H1 (cell line): ENCODE measurements around the gene PGP. TPM values are rescaled to one million over a fixed set of nuclear protein-coding genes. Genes with fewer than 3 reads are reported as not detected.
A peak's percentile ranks its signal among the peaks of the same experiment; 100 is the strongest.

Source experiments
- CTCF ChIA-PET: fragments of 300-600 bp; sonication (Branson Sonifier 250); formaldehyde crosslinking; loops from one replicate; lab custom pipeline; 2021; ENCODE audit not compliant: partially characterized antibody; lab: Charles Lee
- POLR2A ChIA-PET: fragments of 300-600 bp; sonication (Branson Sonifier 250); formaldehyde crosslinking; loops from one replicate; lab custom pipeline; 2021; ENCODE audit warnings: inconsistent platforms; ENCODE audit not compliant: partially characterized antibody; lab: Charles Lee
- DNase-seq, 2 experiments: peaks; one replicate each; pipeline versions ENCODE4 v3.0.0 to v3.0.0-alpha.2; 2010 to 2022; ENCODE audit warnings: low spot score in 2 of 2, low read depth in 1 of 2, mixed read lengths in 1 of 2
- FAIRE-seq: peaks from 2 replicates; lab custom pipeline; 2011; peaks lifted over from hg19 to GRCh38; lab: Jason Lieb, UNC
- H2AFZ ChIP-seq: 2 replicates; pipeline ENCODE4 v1.8.1; 2012; ENCODE audit warnings: low read length, inconsistent platforms
- H2AK5ac ChIP-seq: 2 replicates; pipeline ENCODE4 v1.6.1; 2013; ENCODE audit warnings: low read depth, low read length
- H2BK120ac ChIP-seq: replicated peaks from 2 replicates; pipeline ENCODE3; 2013; ENCODE audit warnings: low read depth, low read length, inconsistent platforms
- H2BK12ac ChIP-seq: 2 replicates; pipeline ENCODE4 v1.6.1; 2013; ENCODE audit warnings: low read depth, low read length
- H2BK15ac ChIP-seq: 2 replicates; pipeline ENCODE4 v1.6.1; 2013; ENCODE audit warnings: low read length
- H2BK20ac ChIP-seq: 2 replicates; pipeline ENCODE4 v1.6.1; 2013; ENCODE audit warnings: low read length
- H2BK5ac ChIP-seq: 2 replicates; pipeline ENCODE4 v1.6.1; 2013; ENCODE audit warnings: low read depth, low read length
- H3K14ac ChIP-seq: 2 replicates; pipeline ENCODE4 v1.6.1; 2013; ENCODE audit warnings: inconsistent platforms; ENCODE audit not compliant: insufficient read length
- H3K18ac ChIP-seq: 2 replicates; pipeline ENCODE4 v1.6.1; 2013; ENCODE audit warnings: low read length; ENCODE audit errors: extremely low read depth
- H3K23ac ChIP-seq: 2 replicates; pipeline ENCODE4 v1.6.1; 2013; ENCODE audit warnings: inconsistent platforms; ENCODE audit not compliant: insufficient read length
- H3K23me2 ChIP-seq: 2 replicates; pipeline ENCODE4 v1.6.1; 2013; ENCODE audit warnings: low read depth, low read length
- H3K27ac ChIP-seq: 2 replicates; pipeline ENCODE4 v1.6.1; 2011; ENCODE audit warnings: low read depth, low read length, inconsistent platforms
- H3K27me3 ChIP-seq, 4 experiments: replicated peaks in 1 of 4; 1 replicate in 1 of 4; 2 replicates in 3 of 4; pipeline versions ENCODE4 v1.6.1 to v1.8.1; 2011 to 2013; ENCODE audit warnings: low read length in 3 of 4, mild to moderate bottlenecking in 3 of 4, inconsistent platforms in 2 of 4, mixed read lengths in 2 of 4, moderate library complexity in 1 of 4; ENCODE audit not compliant: control insufficient read depth in 3 of 4, insufficient read depth in 3 of 4; ENCODE audit errors: extremely low read depth in 1 of 4
- H3K36me3 ChIP-seq, 4 experiments: 2 replicates each; pipeline versions ENCODE4 v1.6.1 to v1.8.1; 2011 to 2013; ENCODE audit warnings: mild to moderate bottlenecking in 4 of 4, low read length in 3 of 4, moderate library complexity in 2 of 4, control low read depth in 1 of 4, inconsistent platforms in 1 of 4; ENCODE audit not compliant: insufficient read depth in 4 of 4, control insufficient read depth in 2 of 4
- H3K4ac ChIP-seq: replicated peaks from 2 replicates; pipeline ENCODE3; 2013; ENCODE audit warnings: low read length, low read depth, mixed read lengths, inconsistent platforms; ENCODE audit not compliant: insufficient read length
- H3K4me1 ChIP-seq, 4 experiments: replicated peaks in 1 of 4; 1 replicate in 1 of 4; 2 replicates in 3 of 4; pipeline versions ENCODE4 v1.6.1 to v1.8.1; 2011 to 2013; ENCODE audit warnings: low read length in 3 of 4, inconsistent platforms in 2 of 4, mixed read lengths in 1 of 4; ENCODE audit not compliant: insufficient read depth in 4 of 4, control insufficient read depth in 3 of 4
- H3K4me2 ChIP-seq, 2 experiments: 2 replicates each; pipeline versions ENCODE4 v1.6.1 to v1.8.1; 2011 to 2013; ENCODE audit warnings: low read depth in 2 of 2, low read length in 2 of 2, control low read depth in 1 of 2, inconsistent platforms in 1 of 2, mild to moderate bottlenecking in 1 of 2; ENCODE audit not compliant: insufficient read depth in 1 of 2
- H3K4me3 ChIP-seq, 4 experiments: fragments of 200-600, 300-600 bp in 1 of 4; sonication (generic), shearing (Covaris generic), sonication (Bioruptor Twin) in 1 of 4; 2 replicates each; pipeline versions ENCODE4 v1.5.1 to v1.8.1; 2011 to 2016; ENCODE audit warnings: low read length in 4 of 4, low read depth in 3 of 4, control low read depth in 2 of 4, inconsistent platforms in 2 of 4, mild to moderate bottlenecking in 2 of 4, mixed read lengths in 1 of 4, moderate library complexity in 1 of 4; ENCODE audit not compliant: insufficient read depth in 2 of 4; ENCODE audit errors: extremely low read depth in 1 of 4
- H3K56ac ChIP-seq: replicated peaks from 2 replicates; pipeline ENCODE3; 2013; ENCODE audit warnings: low read depth, mild to moderate bottlenecking, mixed read lengths, low read length, inconsistent platforms; ENCODE audit not compliant: insufficient read length
- H3K79me1 ChIP-seq: 2 replicates; pipeline ENCODE4 v1.6.1; 2013; ENCODE audit warnings: low read depth, low read length, control low read depth
- H3K79me2 ChIP-seq, 2 experiments: 2 replicates each; pipeline versions ENCODE4 v1.6.1 to v1.8.1; 2012 to 2013; ENCODE audit warnings: low read length in 2 of 2, mild to moderate bottlenecking in 2 of 2, inconsistent platforms in 1 of 2; ENCODE audit not compliant: insufficient read depth in 2 of 2, control insufficient read depth in 1 of 2
- H3K9ac ChIP-seq, 4 experiments: replicated peaks in 1 of 4; 1 replicate in 1 of 4; 2 replicates in 3 of 4; pipeline versions ENCODE4 v1.6.1 to v1.8.1; 2011 to 2013; ENCODE audit warnings: low read depth in 3 of 4, low read length in 3 of 4, control low read depth in 2 of 4, mild to moderate bottlenecking in 2 of 4, moderate library complexity in 2 of 4, inconsistent platforms in 1 of 4; ENCODE audit errors: extremely low read depth in 1 of 4
- H3K9me3 ChIP-seq, 2 experiments: 2 replicates each; pipeline versions ENCODE4 v1.6.1 to v1.8.1; 2012 to 2013; ENCODE audit warnings: mild to moderate bottlenecking in 2 of 2, moderate library complexity in 2 of 2, control low read depth in 1 of 2, inconsistent platforms in 1 of 2, low read depth in 1 of 2, low read length in 1 of 2, mixed read lengths in 1 of 2; ENCODE audit not compliant: insufficient read depth in 2 of 2
- H4K20me1 ChIP-seq, 2 experiments: replicated peaks in 1 of 2; 2 replicates each; pipeline versions ENCODE3 to v1.8.1; 2011 to 2013; ENCODE audit warnings: inconsistent platforms in 2 of 2, low read length in 2 of 2, mild to moderate bottlenecking in 1 of 2; ENCODE audit not compliant: insufficient read depth in 2 of 2, control insufficient read depth in 1 of 2
- H4K5ac ChIP-seq: 2 replicates; pipeline ENCODE4 v1.6.1; 2013; ENCODE audit warnings: low read length, low read depth, mixed read lengths, inconsistent platforms; ENCODE audit not compliant: insufficient read length
- H4K8ac ChIP-seq: 2 replicates; pipeline ENCODE4 v1.8.0; 2013; ENCODE audit warnings: mild to moderate bottlenecking, moderate library complexity, low read length, inconsistent platforms; ENCODE audit not compliant: insufficient read depth; ENCODE audit errors: extremely low read depth
- H4K91ac ChIP-seq: replicated peaks from 2 replicates; pipeline ENCODE3; 2013; ENCODE audit warnings: low read length, mixed read lengths, inconsistent platforms; ENCODE audit not compliant: insufficient read length
- JUN ChIP-seq: IDR thresholded peaks from 2 replicates; pipeline ENCODE4 v1.6.1; 2011; ENCODE audit warnings: low read depth, mild to moderate bottlenecking, improper control_type of control experiment, low read length
- KDM1A ChIP-seq: fragments of 200-600, 300-600 bp; sonication (generic); IDR thresholded peaks from 2 replicates; pipeline ENCODE4 v1.7.1; 2016; ENCODE audit warnings: mild to moderate bottlenecking, low read length, borderline replicate concordance
- KDM4A ChIP-seq: IDR thresholded peaks from one replicate; pipeline ENCODE4 v1.7.1; 2012; ENCODE audit warnings: low read depth, mild to moderate bottlenecking, moderate library complexity, low read length, inconsistent platforms; ENCODE audit not compliant: severe bottlenecking
- RAD21 ChIP-seq, 2 experiments: IDR thresholded peaks in 1 of 2; conservative IDR thresholded peaks in 1 of 2; 2 replicates each; pipeline ENCODE4 v1.6.1; 2011; ENCODE audit warnings: low read depth in 2 of 2, low read length in 2 of 2, improper control_type of control experiment in 1 of 2, inconsistent platforms in 1 of 2, mild to moderate bottlenecking in 1 of 2, moderate library complexity in 1 of 2
- RNF2 ChIP-seq: fragments of 200-900, 300-1000 bp; sonication (generic); IDR thresholded peaks from 2 replicates; pipeline ENCODE4 v1.7.1; 2016; ENCODE audit warnings: borderline replicate concordance, low read depth, mild to moderate bottlenecking, antibody characterized with exemption, low read length; ENCODE audit not compliant: poor library complexity, severe bottlenecking; ENCODE audit errors: missing control alignments
- TCF12 ChIP-seq: IDR thresholded peaks from 2 replicates; pipeline ENCODE4 v1.6.1; 2011; ENCODE audit warnings: low read depth, mild to moderate bottlenecking, low read length
- WGBS, 2 experiments: shearing (Covaris generic) in 1 of 2; methylation state at CpG; one replicate each; pipeline versions ENCODE4 v1.1.6 to v1.1.7; 2013 to 2015; ENCODE audit warnings: low lambda C conversion rate in 2 of 2, mixed read lengths in 2 of 2, inconsistent platforms in 1 of 2, low coverage in 1 of 2, missing lambda C conversion rate in 1 of 2; ENCODE audit not compliant: insufficient replicate concordance in 2 of 2, insufficient coverage in 1 of 2, insufficient read length in 1 of 2; ENCODE audit errors: extremely low coverage in 1 of 2, missing lambda C conversion rate in 1 of 2; 5-methylcytosine and 5-hydroxymethylcytosine counted together
- polyA plus RNA-seq, 7 experiments: library from polyadenylated mRNA; depleted of rRNA in 3 of 7; stranded (reverse) in 5 of 7; unstranded in 2 of 7; fragments of >200 nt in 5 of 7; fragments of 200-250 nt in 2 of 7; gene quantifications; 1 replicate in 5 of 7; 2 replicates in 1 of 7; 4 replicates in 1 of 7; pipeline versions ENCODE4 v1.2.1 to v1.2.3, GENCODE V29; 2011 to 2013; ENCODE audit warnings: missing spikeins in 2 of 7, mixed read lengths in 2 of 7
- total RNA-seq: library from RNA; stranded (reverse); fragmentation: NEBNext Ultra II Directional; extraction: Animal tissue kit (Norgen Biotek cat#: 25700); gene quantifications from 2 replicates; pipeline ENCODE4 v1.2.1, GENCODE V29; 2021
- TF ChIP-seq, protein P1 (sequence below), 3 experiments: IDR thresholded peaks; 1 replicate in 2 of 3; 2 replicates in 1 of 3; pipeline versions ENCODE4 v1.5.1 to v1.6.1; 2011; ENCODE audit warnings: low read length in 3 of 3, mild to moderate bottlenecking in 3 of 3, inconsistent platforms in 2 of 3, low read depth in 1 of 3, moderate library complexity in 1 of 3; ENCODE audit not compliant: insufficient read depth in 1 of 3; ENCODE audit errors: control extremely low read depth in 1 of 3
- TF ChIP-seq, protein P2 (sequence below): IDR thresholded peaks from 2 replicates; pipeline ENCODE4 v1.6.1; 2012; ENCODE audit warnings: inconsistent platforms

Gene PGP
- total and polyA plus RNA-seq, 2 of the 8 experiments (the other 6 are each of a cell fraction or from before 2014, with no cell fraction given): 30.9 to 55.9 TPM

- WGBS, 2 experiments: 26% methylated on average over 9 of the region's 10 CpGs; no CpG with 5 or more reads in 1 of the 2 experiments
- no peak overlapping the region for H2BK20ac ChIP-seq
- H4K91ac ChIP-seq: no peak overlapping the region
- H3K27me3 ChIP-seq: peaks cover 4 to 32% (median 24%) of the 10 kb centered on the region in 4 experiments
- no peak overlapping the region for H3K14ac ChIP-seq
- peak overlapping the region; percentile 39 to 74 (median 48); a peak in 7 of 8 replicates for H3K4me3 ChIP-seq
- H2BK15ac ChIP-seq: no peak overlapping the region
- no peak overlapping the region for H3K23ac ChIP-seq
- H3K4ac ChIP-seq: no peak overlapping the region
- no peak overlapping the region for H3K56ac ChIP-seq
- H3K4me2 ChIP-seq: peak overlapping the region; percentile 52 to 97
- no peak overlapping the region for H2AFZ ChIP-seq
- H2BK5ac ChIP-seq: no peak overlapping the region
- H3K79me2 ChIP-seq: no peaks in the 10 kb centered on the region
- no peaks in the 10 kb centered on the region for H3K36me3 ChIP-seq
- no peak overlapping the region; the same call in 1 of the 2 replicates for H3K27ac ChIP-seq
- H2BK12ac ChIP-seq: no peak overlapping the region
- peaks cover 4 to 14% of the 10 kb centered on the region in 2 experiments for H4K20me1 ChIP-seq
- DNase-seq (peak in 1 of 2 experiments; percentile 80), FAIRE-seq (peak; percentile 97)
- peaks cover 8% of the 10 kb centered on the region; the same call in 1 of the 2 replicates for H3K23me2 ChIP-seq
- H3K9me3 ChIP-seq: no peaks in the 10 kb centered on the region
- POLR2A ChIA-PET: interaction anchor here (0.7 to 6.9 kb wide), 21 partner anchors 8 to 306 kb away, joined by 3 to 63 read pairs (median 4); partner anchors contain the start of genes BRICD5, DNASE1L2, ECI1 and MLST8
- H2BK120ac ChIP-seq: no peak overlapping the region
- H3K18ac ChIP-seq: no peak overlapping the region
- no peak overlapping the region for H4K8ac ChIP-seq
- peaks cover 0 to 10% (median 3%) of the 10 kb centered on the region in 4 experiments; a peak in 4 of 7 replicates for H3K4me1 ChIP-seq
- no peak overlapping the region for H3K9ac ChIP-seq
- CTCF ChIA-PET: interaction anchor here (0.6 to 3.2 kb wide), 39 partner anchors 9 to 455 kb away, joined by 3 to 26 read pairs (median 4); partner anchors contain the start of genes BRICD5, DNASE1L2, E4F1 and ECI1
- no peaks in the 10 kb centered on the region for H3K79me1 ChIP-seq
- no peak overlapping the region for H2AK5ac ChIP-seq
- H4K5ac ChIP-seq: no peak overlapping the region
- no peak for TF ChIP-seq JUN
- TF ChIP-seq, protein P1, sequence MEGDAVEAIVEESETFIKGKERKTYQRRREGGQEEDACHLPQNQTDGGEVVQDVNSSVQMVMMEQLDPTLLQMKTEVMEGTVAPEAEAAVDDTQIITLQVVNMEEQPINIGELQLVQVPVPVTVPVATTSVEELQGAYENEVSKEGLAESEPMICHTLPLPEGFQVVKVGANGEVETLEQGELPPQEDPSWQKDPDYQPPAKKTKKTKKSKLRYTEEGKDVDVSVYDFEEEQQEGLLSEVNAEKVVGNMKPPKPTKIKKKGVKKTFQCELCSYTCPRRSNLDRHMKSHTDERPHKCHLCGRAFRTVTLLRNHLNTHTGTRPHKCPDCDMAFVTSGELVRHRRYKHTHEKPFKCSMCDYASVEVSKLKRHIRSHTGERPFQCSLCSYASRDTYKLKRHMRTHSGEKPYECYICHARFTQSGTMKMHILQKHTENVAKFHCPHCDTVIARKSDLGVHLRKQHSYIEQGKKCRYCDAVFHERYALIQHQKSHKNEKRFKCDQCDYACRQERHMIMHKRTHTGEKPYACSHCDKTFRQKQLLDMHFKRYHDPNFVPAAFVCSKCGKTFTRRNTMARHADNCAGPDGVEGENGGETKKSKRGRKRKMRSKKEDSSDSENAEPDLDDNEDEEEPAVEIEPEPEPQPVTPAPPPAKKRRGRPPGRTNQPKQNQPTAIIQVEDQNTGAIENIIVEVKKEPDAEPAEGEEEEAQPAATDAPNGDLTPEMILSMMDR (IDR thresholded peaks at IDR 0.05; ENCODE audit: control extremely low read depth in 1 of 3, insufficient read depth in 1 of 3, low read depth in 1 of 3, low read length in 3 of 3): peak; percentile 72 to 98 (median 85)
- TF ChIP-seq TCF12: 0 out of 2 replicates have a peak, but pooled peaks have one; percentile 75
- TF ChIP-seq KDM1A: peak; percentile 98
- no peak for TF ChIP-seq RNF2
- TF ChIP-seq, protein P2, sequence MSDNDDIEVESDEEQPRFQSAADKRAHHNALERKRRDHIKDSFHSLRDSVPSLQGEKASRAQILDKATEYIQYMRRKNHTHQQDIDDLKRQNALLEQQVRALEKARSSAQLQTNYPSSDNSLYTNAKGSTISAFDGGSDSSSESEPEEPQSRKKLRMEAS: 0 out of 2 replicates have a peak, but pooled peaks have one; percentile 9
- peak; percentile 88 for TF ChIP-seq RAD21 (IDR thresholded peaks at IDR 0.05 in 1 of 2, conservative IDR thresholded peaks at IDR 0.05 in 1 of 2; ENCODE audit: low read depth in 2 of 2, low read length in 2 of 2)
- TF ChIP-seq KDM4A: peak; percentile 8
These were observed 19.8 kb downstream of the PGP start for GRCh38 chr16:2194852-2195321.
